Measurements from ENCODE around the gene SUV39H1. TPM values are rescaled to one million over a fixed set of nuclear protein-coding genes. Genes with fewer than 3 reads are reported as not detected.
"Not testable (repeated sequence)": the region's sequence is repeated elsewhere in the genome, so short reads cannot be mapped to it uniquely, and the experiment has no call there.

SUV39H1 gene, protein sequence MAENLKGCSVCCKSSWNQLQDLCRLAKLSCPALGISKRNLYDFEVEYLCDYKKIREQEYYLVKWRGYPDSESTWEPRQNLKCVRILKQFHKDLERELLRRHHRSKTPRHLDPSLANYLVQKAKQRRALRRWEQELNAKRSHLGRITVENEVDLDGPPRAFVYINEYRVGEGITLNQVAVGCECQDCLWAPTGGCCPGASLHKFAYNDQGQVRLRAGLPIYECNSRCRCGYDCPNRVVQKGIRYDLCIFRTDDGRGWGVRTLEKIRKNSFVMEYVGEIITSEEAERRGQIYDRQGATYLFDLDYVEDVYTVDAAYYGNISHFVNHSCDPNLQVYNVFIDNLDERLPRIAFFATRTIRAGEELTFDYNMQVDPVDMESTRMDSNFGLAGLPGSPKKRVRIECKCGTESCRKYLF
- total RNA-seq (5.0 TPM), polyA plus RNA-seq (ENCODE audit: insufficient read depth, low read depth, low replicate concordance) (2.8 TPM)
- long read RNA-seq, donor 1, result 0 reads
- long read RNA-seq, donor 2, partial matches to known transcripts, result 0 of 1 reads
- long read RNA-seq, donor 2, other reads (novel, unspliced or antisense), result 0 of 1 reads
- long read RNA-seq, donor 3, partial matches to known transcripts, result 0 of 2 reads
- long read RNA-seq, donor 3, other reads (novel, unspliced or antisense), result 0 of 2 reads
- long read RNA-seq, donor 4, partial matches to known transcripts, result 0 of 1 reads
- long read RNA-seq, donor 4, other reads (novel, unspliced or antisense), result 0 of 1 reads
- long read RNA-seq, donor 5, result 0 reads
- long read RNA-seq, donor 6, result 0 reads
- long read RNA-seq, donor 7, partial matches to known transcripts, result 3 of 7 reads
- long read RNA-seq, donor 7, other reads (novel, unspliced or antisense), result 1 of 7 reads
- long read RNA-seq, donor 8, partial matches to known transcripts, result 0 of 2 reads
- long read RNA-seq, donor 8, other reads (novel, unspliced or antisense), result 0 of 2 reads
- long read RNA-seq, donor 9, result 0 reads
- long read RNA-seq, donor 10, result 0 reads

DNA sequence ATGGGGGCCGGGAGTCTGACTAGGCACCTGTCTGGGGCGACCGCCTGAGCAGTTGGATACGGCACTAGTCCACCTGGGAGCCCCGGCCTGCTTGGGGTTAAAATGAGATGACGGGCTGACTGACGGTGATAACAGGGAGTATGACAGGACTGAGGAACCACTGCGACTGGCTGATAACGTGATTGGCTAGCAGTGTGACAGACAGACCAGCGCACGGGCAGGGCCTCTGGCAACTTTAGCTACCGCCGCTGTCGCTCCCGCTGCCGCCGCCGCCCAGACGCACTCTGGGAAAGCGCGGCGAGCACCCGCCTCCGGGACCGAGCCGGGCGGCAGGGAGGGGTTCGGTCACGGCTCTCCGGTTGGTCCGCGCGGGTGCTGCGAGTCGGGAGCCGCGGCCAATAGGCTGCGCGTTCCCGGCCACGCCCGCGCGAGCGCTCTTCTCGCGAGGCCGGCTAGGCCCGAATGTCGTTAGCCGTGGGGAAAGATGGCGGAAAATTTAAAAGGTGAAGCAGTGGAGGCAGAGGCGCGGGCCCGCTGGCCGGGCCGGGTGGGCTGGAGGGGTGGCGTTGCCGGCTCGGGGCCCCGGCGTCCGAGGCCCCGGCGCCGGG lies at the start of gene SUV39H1:
SUV39H1 (plus strand) TSS at position 434 of the 608 bp plus-strand sequence; CDS start at position 485, 51 bp downstream.
- Histone ChIP-seq H3K9me3 (ENCODE audit: control insufficient read depth in 2 of 3, insufficient read depth in 1 of 3, low read length in 3 of 3) (no peaks in the 10 kb centered on the region), H3K27me3 (ENCODE audit: control insufficient read depth, insufficient read depth, low read length) (no peaks in the 10 kb centered on the region), H3K9ac (ENCODE audit: low read length in 3 of 3) (peak within 1 kb of the TSS; percentile 65 to 88 (median 80)), H3K4me3 (ENCODE audit: low read length in 3 of 3) (peak within 1 kb of the TSS; percentile 69 to 82 (median 79)), H3K27ac (ENCODE audit: low read depth in 2 of 2, low read length in 2 of 2) (peak within 1 kb of the TSS; percentile 77 to 89), H3K4me1 (ENCODE audit: control insufficient read depth in 2 of 3, insufficient read depth in 2 of 3, low read depth in 1 of 3, low read length in 3 of 3) (peaks cover 0 to 8% (median 0%) of the 10 kb centered on the region in 3 donors), H3K36me3 (ENCODE audit: control insufficient read depth in 2 of 3, insufficient read depth in 3 of 3, low read length in 3 of 3) (peaks cover 0 to 8% (median 3%) of the 10 kb centered on the region in 3 donors)
- DNase-seq (peak; percentile 89 to 96 (median 93)), FAIRE-seq (no peak)
- TF ChIP-seq, protein P1, sequence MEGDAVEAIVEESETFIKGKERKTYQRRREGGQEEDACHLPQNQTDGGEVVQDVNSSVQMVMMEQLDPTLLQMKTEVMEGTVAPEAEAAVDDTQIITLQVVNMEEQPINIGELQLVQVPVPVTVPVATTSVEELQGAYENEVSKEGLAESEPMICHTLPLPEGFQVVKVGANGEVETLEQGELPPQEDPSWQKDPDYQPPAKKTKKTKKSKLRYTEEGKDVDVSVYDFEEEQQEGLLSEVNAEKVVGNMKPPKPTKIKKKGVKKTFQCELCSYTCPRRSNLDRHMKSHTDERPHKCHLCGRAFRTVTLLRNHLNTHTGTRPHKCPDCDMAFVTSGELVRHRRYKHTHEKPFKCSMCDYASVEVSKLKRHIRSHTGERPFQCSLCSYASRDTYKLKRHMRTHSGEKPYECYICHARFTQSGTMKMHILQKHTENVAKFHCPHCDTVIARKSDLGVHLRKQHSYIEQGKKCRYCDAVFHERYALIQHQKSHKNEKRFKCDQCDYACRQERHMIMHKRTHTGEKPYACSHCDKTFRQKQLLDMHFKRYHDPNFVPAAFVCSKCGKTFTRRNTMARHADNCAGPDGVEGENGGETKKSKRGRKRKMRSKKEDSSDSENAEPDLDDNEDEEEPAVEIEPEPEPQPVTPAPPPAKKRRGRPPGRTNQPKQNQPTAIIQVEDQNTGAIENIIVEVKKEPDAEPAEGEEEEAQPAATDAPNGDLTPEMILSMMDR (IDR thresholded peaks at IDR 0.05; ENCODE audit: borderline replicate concordance, extremely low read depth, insufficient read depth), result no peak
- intact Hi-C loops (cut with DNase I), result no loop called here

DNA sequence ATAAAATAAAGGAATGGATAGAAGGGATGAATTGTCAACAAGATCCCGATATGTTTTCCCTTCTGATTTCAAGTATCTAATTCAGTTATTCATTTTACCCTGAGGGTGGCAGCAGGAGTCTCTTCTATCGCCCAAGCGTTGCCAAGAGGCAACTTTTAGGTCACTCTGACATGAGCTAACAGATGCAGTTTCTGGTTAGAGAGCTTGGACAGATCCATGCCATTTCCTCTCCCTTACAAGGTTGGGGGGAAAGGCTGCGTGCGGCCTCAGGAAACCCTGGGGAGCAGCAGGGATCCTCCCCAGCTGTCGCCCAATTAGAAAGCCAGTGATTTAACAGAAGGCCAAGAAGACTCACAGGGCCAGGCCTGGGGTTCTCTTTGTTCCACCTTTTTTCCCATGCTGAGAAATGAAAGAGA lies 48.2 kb upstream of the SUV39H1 start:
- no peak overlapping the region for H3K27ac ChIP-seq (ENCODE audit: low read depth in 2 of 2, low read length in 2 of 2)
- peak; percentile 95 for FAIRE-seq
- H3K9ac ChIP-seq (ENCODE audit: low read length in 3 of 3), result no peak overlapping the region
- H3K36me3 ChIP-seq (ENCODE audit: control insufficient read depth in 2 of 3, insufficient read depth in 3 of 3, low read length in 3 of 3), result no peaks in the 10 kb centered on the region
- intact Hi-C loops (cut with DNase I), result no loop called here
- no peaks in the 10 kb centered on the region for H3K9me3 ChIP-seq (ENCODE audit: control insufficient read depth in 2 of 3, insufficient read depth in 1 of 3, low read length in 3 of 3)
- H3K4me3 ChIP-seq (ENCODE audit: low read length in 3 of 3), result no peak overlapping the region
- no peaks in the 10 kb centered on the region for H3K4me1 ChIP-seq (ENCODE audit: control insufficient read depth in 2 of 3, insufficient read depth in 2 of 3, low read depth in 1 of 3, low read length in 3 of 3)
- DNase-seq, result peak in 4 of 5 donors; percentile 22 to 75 (median 51)
- TF ChIP-seq, protein P1 (IDR thresholded peaks at IDR 0.05; ENCODE audit: borderline replicate concordance, extremely low read depth, insufficient read depth), result peak; percentile 36
- no peaks in the 10 kb centered on the region for H3K27me3 ChIP-seq (ENCODE audit: control insufficient read depth, insufficient read depth, low read length)

DNA sequence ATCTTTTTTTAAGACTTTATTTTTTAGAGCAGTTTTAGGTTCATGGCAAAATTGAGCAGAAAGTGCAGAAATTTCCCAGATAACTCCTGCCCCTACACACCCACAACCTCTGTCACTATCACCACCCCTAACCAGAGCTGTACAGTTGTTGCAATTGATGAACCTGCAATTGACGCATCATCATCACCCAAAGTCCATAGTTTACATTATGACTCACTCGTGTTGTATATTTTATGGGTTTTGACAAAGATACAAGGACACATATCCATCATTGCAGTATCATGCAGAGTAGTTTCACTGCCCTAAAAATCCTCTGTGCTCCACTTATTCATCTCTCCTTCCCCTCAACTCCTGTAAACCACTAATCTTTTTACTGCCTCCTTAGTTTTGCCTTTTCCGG lies 47.4 kb upstream of the SUV39H1 start:
- DNase-seq, result no peak
- intact Hi-C loops (cut with DNase I), result no loop called here
- Histone ChIP-seq H3K4me1 (ENCODE audit: control insufficient read depth in 2 of 3, insufficient read depth in 2 of 3, low read depth in 1 of 3, low read length in 3 of 3) (no peaks in the 10 kb centered on the region), H3K27ac (ENCODE audit: low read depth in 2 of 2, low read length in 2 of 2) (no peak overlapping the region), H3K27me3 (ENCODE audit: control insufficient read depth, insufficient read depth, low read length) (no peaks in the 10 kb centered on the region), H3K9ac (ENCODE audit: low read length in 3 of 3) (no peak overlapping the region), H3K4me3 (ENCODE audit: low read length in 3 of 3) (no peak overlapping the region), H3K36me3 (ENCODE audit: control insufficient read depth in 2 of 3, insufficient read depth in 3 of 3, low read length in 3 of 3) (no peaks in the 10 kb centered on the region), H3K9me3 (ENCODE audit: control insufficient read depth in 2 of 3, insufficient read depth in 1 of 3, low read length in 3 of 3) (no peaks in the 10 kb centered on the region)
- FAIRE-seq, result no peak
- TF ChIP-seq, protein P1 (IDR thresholded peaks at IDR 0.05; ENCODE audit: borderline replicate concordance, extremely low read depth, insufficient read depth), result no peak

- DNase-seq; H3K27me3 ChIP-seq (ENCODE audit: control insufficient read depth, insufficient read depth, low read length); H3K27ac ChIP-seq (ENCODE audit: low read depth in 2 of 2, low read length in 2 of 2); FAIRE-seq; H3K9me3 ChIP-seq (ENCODE audit: control insufficient read depth in 2 of 3, insufficient read depth in 1 of 3, low read length in 3 of 3); intact Hi-C loops (cut with DNase I); H3K9ac ChIP-seq (ENCODE audit: low read length in 3 of 3); H3K36me3 ChIP-seq (ENCODE audit: control insufficient read depth in 2 of 3, insufficient read depth in 3 of 3, low read length in 3 of 3); H3K4me1 ChIP-seq (ENCODE audit: control insufficient read depth in 2 of 3, insufficient read depth in 2 of 3, low read depth in 1 of 3, low read length in 3 of 3); H3K4me3 ChIP-seq (ENCODE audit: low read length in 3 of 3): not testable (repeated sequence)
These were observed 44.4 kb upstream of the SUV39H1 start for GRCh38 chrX:48652055-48652579.

DNA sequence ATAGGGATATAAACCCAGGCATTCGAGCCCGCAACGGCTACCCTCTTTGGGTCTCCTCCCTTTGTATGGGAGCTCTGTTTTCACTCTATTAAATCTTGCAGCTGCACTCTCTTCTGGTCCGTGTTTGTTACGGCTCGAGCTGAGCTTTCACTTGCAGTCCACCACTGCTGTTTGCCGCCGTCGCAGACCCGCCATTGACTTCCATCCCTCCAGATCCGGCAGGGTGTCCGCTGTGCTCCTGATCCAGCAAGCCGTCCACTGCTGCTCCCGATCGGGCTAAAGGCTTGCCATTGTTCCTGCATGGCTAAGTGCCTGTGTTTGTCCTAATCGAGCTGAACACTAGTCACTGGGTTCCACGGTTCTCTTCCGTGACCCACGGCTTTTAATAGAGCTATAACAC lies 41.8 kb upstream of the SUV39H1 start:
- intact Hi-C loops (cut with DNase I); H3K9ac ChIP-seq (ENCODE audit: low read length in 3 of 3); H3K27ac ChIP-seq (ENCODE audit: low read depth in 2 of 2, low read length in 2 of 2); H3K4me1 ChIP-seq (ENCODE audit: control insufficient read depth in 2 of 3, insufficient read depth in 2 of 3, low read depth in 1 of 3, low read length in 3 of 3); FAIRE-seq; DNase-seq; H3K27me3 ChIP-seq (ENCODE audit: control insufficient read depth, insufficient read depth, low read length); H3K36me3 ChIP-seq (ENCODE audit: control insufficient read depth in 2 of 3, insufficient read depth in 3 of 3, low read length in 3 of 3); H3K9me3 ChIP-seq (ENCODE audit: control insufficient read depth in 2 of 3, insufficient read depth in 1 of 3, low read length in 3 of 3): not testable (repeated sequence)
- peak overlapping the region in 1 of 3 donors; percentile 17 for H3K4me3 ChIP-seq (ENCODE audit: low read length in 3 of 3)
